ENCODE measurements around the gene ARFRP1.

GRCh38 chr20:63660622-63661021 lies 47.2 kb downstream of the ARFRP1 start:
- no peak for TF ChIP-seq POLR2A (IDR thresholded peaks at IDR 0.05)
- TF ChIP-seq POLR2AphosphoS5 (IDR thresholded peaks at IDR 0.05) = no peak
- TF ChIP-seq CTCF (IDR thresholded peaks at IDR 0.05) = no peak
- TF ChIP-seq EP300 (IDR thresholded peaks at IDR 0.05) = no peak

All from stomach (tissue), 4 donors.